AG08396 (cell line): ENCODE measurements around the gene CACNA2D3.

ENCODE experiments used
- DNase-seq: peaks from one replicate; pipeline ENCODE4 v3.0.0; 2012; ENCODE audit warnings: low spot score, mixed read lengths

CACNA2D3 gene

GRCh38 chr3:54755756-54756155 lies 633.4 kb downstream of the CACNA2D3 start:
- DNase-seq: no peak

GRCh38 chr3:54756330-54756731 lies 634.0 kb downstream of the CACNA2D3 start:
- peak; percentile 54 for DNase-seq

GRCh38 chr3:54758461-54758860 lies 636.1 kb downstream of the CACNA2D3 start:
- no peak for DNase-seq

DNA sequence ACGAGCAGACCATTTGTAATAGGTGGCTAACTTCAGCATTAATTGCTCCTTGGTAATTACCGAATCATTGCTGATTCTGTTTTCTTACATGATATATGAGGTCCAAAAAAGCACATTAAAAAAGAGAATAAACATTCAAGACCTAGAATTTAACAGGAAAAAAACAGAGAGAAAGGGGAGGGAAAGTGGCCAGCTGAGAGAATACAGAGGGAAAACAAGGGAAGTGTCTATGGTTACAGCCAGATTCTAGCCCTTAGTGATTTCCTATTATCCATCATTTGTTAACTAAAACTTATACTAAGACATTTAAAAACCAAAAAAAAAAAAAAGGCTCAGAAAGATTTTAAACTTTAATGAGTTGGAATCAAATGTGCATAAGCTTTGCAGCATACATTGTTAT lies 636.8 kb downstream of the CACNA2D3 start:
- no peak for DNase-seq

DNA sequence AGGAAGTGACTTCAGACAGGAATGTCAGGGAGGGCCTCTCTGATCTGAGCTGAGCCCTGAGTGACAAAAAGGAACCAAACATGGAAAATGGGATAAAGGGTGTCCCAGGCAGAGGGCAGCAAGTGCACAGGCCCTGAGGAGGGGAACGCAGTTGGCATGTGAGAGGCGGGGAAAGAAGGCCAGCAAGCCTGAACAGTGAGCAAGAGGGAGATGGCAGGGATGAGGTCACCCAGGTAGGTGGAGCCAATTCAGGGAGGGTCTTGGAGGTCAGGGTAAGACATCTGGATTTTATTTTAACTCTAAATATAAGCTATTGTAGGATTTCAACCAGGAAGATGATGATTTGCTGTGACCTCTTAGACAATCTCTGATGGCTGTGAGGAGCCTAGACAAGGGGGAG lies 637.8 kb downstream of the CACNA2D3 start:
- DNase-seq: no peak

- no peak for DNase-seq
These were observed 639.3 kb downstream of the CACNA2D3 start for GRCh38 chr3:54761637-54762036.

- DNase-seq: no peak
These were observed 642.6 kb downstream of the CACNA2D3 start for GRCh38 chr3:54764911-54765310.

- no peak for DNase-seq
These were observed 648.7 kb downstream of the CACNA2D3 start for GRCh38 chr3:54771050-54771449.

GRCh38 chr3:54772051-54772450 lies 649.7 kb downstream of the CACNA2D3 start:
- DNase-seq: no peak

- no peak for DNase-seq
These were observed 650.4 kb downstream of the CACNA2D3 start for GRCh38 chr3:54772746-54773145.

DNA sequence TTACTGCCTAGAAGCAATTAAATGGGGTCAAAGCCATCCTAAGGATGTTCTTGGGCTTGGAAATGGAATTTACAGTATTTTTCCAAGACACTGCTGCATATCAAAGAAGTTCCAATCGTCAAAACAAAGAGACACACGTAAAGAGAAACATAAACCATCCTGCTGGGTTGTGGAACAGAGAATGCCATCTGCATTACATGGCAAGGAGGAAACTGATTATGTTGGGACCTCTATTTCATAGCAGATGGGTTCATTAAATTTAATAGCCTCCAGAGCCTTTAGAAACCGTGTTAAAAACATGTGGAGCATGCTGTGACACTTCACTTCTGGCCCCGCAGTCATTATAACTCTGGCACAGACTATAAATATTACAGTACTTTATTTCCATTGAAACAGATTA lies 650.9 kb downstream of the CACNA2D3 start:
- DNase-seq: no peak

DNA sequence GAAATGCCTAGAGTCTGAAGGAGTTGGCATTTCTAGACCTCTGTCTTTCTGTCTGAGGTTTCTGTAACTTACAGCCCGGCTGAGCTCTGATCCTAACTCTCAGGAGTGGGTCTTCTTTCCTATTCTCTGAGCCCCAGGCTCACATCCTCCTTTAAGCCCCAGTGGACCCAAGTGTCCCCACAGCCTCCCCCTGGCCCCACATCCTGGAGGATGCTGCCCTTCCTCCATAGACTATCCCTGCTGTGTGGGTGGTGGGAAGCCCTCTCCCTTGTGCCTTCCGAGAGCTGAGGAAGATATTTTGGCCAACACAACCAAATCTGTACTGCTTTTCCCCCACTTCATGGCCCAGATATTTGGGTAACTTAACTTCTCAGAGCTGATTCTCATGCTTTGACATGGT lies 654.2 kb downstream of the CACNA2D3 start:
- DNase-seq: no peak

DNA sequence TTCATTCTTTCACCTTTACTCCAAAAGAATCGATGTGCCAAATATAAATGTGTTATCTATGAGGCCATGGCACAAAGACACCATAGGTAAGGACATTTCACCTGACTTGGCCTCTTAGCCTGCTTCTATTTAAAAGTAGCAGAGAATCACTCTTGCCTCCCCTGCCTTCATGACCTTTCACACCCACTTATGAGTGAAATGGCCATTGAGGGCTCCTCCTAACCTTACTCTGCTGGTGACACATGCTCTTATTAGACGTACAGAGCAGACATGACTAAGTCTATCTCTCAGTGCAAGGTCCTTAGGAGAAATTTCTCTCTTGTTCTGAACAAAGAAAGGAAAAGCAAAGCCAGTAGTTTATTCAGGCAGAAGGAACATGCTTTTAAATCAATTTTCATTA lies 654.8 kb downstream of the CACNA2D3 start:
- DNase-seq: no peak

DNA sequence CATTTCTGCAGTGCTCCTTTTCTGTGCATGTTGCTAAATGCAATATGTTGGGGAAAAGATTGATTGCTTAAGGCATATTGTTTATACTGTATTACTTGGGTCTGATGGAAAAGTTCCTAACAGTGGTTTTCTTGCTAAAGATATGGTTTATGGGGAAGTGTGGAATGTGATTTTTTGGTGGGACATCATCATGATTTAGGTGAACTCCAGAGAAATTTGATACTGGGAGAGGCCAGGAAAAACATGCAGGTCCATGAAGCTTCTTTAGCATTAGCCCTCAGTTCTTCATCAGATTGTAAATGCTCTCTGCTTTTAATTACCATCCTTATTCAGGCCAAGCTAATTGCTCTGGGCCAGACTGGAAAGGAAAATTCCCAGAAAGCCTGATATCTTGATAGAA lies 658.0 kb downstream of the CACNA2D3 start:
- DNase-seq: no peak

- no peak for DNase-seq
These were observed 659.4 kb downstream of the CACNA2D3 start for GRCh38 chr3:54781728-54782127.

- no peak for DNase-seq
These were observed 661.3 kb downstream of the CACNA2D3 start for GRCh38 chr3:54783611-54784010.

- DNase-seq: no peak
These were observed 661.7 kb downstream of the CACNA2D3 start for GRCh38 chr3:54784021-54784420.

GRCh38 chr3:54785976-54786375 lies 663.6 kb downstream of the CACNA2D3 start:
- no peak for DNase-seq

DNA sequence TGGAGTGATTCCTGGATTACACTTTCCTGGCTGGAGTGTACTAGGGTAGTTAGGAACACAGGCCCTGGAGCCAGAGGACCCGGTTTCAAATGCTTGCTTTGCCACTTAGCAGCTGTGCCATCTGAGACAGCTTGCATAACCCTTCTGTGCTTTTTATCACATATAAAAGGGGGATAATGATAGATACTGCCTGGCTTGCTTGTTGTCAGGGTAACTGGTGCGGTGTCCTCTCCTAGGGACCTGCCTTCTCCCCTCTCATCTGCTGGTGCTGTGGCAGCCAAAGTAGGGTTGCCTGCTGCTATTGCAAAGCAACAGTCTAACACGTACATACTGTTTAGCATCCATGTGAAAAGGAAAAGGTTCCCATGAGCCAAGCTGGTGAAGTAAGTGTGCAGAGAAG lies 667.7 kb downstream of the CACNA2D3 start:
- DNase-seq: no peak

- DNase-seq: no peak
These were observed 669.3 kb downstream of the CACNA2D3 start for GRCh38 chr3:54791501-54792156.

DNA sequence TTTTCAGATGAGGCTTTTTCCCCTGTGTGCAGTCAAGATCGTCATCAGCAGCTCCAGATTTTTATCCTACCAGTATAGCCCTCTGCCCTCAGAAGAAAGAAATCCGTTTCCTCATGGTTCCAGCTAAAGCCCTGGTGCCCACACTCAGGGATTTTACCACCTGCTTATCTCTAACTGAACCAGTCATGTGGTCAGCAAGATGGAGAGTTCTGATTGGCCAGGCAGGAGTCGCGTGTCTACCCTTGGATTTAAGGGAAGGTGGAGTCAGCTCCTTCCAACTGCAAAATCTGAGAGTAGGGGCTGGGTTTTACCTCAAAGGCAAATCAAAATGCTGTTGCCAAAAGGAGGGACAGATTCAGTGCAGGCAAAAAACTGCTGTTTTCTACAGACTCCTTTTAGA lies 670.2 kb downstream of the CACNA2D3 start:
- no peak for DNase-seq

- DNase-seq: no peak
These were observed 670.8 kb downstream of the CACNA2D3 start for GRCh38 chr3:54793171-54793570.

DNA sequence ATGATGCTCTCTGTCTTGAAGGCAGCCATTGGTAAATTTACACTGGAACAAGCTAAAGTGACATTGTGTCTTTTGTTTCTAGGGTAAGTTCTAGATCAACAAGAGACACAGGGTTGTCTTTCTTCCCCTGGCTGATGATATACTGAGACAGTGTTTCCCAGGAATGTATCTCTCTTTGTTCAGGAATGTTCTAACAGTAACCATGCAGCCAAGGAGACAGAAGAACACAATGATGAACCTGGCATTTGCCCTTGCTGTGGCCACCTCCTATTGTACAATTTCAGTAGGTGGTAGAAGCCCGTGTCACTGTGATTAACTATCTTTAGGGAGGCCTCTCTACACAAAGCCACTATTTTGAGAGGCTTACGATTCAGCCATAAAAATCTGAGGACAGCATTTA lies 674.8 kb downstream of the CACNA2D3 start:
- DNase-seq: no peak

GRCh38 chr3:54800478-54800877 lies 678.1 kb downstream of the CACNA2D3 start:
- no peak for DNase-seq

- DNase-seq: no peak
These were observed 679.6 kb downstream of the CACNA2D3 start for GRCh38 chr3:54801977-54802376.
